ENCODE results near the gene DAB2IP.
"Not testable (repeated sequence)": the region's sequence is repeated elsewhere in the genome, so short reads cannot be mapped to it uniquely, and the experiment has no call there.

The DAB2IP gene

DNA sequence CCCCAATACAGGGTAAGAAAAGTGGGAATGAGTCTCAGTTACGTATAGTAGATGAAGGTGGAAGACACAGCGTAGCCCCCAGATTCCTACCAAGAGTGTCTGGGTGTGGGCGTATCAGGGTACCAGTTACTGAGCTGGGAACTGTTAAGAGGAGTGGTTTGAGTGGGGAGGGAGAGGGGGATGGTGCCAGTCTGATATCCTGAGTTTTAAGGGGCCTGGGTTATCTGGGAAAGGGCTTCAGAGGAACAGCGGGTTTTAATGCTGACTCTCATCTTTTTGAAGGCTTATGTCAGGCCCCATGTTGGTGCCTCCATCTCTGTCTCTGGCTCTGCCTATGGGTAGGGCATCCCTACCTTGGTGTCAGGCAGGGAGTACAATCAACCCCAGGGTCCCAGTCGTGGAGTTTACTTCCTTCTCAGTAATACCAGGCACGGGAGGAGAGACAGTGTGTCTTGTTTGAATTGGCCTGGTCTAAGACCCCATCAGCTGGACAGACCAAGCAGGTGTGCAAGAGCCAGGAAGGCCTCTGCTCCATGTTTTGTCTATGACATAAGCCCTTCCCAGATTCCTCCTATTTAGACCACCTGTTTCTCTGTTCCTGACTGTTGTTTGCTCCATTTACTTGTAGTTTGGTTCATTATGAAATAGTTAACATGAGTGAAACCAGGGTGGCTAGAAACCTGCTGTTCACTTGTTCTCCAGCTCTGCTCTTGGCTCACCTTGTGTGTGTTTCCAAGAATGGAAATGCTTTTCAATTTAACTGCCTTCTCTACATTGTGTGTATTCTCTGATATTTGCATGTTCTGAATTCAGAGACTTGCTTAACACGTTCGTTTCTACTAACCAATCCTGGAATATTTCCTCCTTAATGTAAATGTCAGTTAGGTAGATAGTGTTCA lies 125.6 kb downstream of the DAB2IP start:
- no peak for DNase-seq (ENCODE audit: low read depth, low spot score)

DNA sequence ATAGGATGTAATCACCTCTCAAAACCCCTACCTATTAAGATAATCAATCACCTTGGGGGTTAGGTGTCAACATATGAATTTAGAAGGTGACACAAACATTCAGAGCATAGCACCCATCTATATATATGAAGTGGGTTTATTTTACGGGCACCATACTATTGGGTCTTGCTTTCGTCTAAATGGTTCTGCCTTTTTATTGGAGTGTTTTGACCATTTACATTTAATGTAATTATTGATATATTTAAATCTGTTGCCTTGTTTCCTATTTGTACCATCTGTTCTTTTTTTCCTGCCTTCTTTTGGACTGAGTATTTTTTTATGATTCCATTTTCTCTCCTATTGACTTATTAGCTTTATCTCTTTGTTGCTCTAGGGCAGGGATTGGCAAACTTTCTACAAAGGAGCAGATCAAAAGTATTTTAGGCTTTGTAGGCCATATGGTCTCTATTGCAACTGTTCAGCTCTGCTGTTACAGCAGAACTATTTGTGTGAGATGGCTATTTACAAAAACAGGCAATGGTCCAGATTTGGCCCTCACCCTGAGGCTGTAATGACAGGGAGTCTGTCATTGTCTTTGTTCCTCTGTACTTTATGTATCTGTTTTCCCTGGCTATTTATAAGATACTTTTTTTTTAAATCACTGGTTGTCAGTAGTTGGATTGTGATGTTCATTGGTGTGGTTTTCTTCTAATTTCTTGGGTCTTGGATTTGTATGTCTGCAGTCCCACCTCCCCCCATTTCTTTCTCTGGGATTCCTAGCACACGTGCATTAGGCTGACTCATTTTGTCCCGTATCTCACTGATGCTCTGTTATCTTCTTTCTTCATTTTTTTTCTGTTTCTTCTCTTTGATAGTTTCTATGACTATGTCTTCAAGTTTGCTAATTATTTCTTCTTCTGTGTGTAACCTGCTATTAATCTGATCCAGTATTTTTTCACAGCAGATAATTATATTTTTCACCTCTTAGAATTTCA lies 127.1 kb downstream of the DAB2IP start:
- no peak for DNase-seq (ENCODE audit: low read depth, low spot score)

DNA sequence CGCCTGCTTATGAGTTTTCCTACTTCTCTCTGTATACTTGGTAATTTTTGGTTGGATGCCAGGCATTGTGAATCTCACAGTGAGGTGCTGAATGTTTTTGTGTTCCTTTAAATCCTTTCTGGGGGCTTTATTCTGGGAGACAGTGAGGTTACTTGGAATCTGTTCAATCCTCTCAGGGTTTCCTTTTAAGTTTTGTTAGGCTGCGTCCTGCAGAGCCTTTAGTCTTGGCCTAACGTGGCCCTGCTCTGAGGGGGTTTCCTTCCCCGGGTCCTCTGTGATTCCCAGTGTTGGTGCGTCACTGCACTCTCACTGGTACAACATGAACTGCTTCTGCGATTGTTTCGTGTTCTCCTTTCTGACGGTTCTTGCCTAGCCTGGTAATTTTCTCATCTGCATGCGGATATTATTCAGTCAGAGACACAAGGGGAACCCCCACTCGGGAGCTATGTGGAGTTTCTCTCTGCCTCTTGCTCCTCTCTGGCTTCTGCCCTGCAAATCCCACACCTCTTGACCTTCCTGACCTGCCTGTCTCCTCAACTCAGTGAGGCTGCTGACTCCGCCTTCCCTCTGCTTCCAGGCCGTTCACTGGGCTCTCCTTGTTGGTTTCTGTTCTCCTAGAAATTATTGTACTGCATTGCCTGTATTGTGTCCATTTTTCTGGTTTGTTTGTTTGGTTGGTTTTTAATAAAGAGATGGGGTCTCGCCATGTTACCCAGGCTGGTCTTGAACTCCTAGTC lies 128.1 kb downstream of the DAB2IP start:
- no peak for DNase-seq (ENCODE audit: low read depth, low spot score)

DNA sequence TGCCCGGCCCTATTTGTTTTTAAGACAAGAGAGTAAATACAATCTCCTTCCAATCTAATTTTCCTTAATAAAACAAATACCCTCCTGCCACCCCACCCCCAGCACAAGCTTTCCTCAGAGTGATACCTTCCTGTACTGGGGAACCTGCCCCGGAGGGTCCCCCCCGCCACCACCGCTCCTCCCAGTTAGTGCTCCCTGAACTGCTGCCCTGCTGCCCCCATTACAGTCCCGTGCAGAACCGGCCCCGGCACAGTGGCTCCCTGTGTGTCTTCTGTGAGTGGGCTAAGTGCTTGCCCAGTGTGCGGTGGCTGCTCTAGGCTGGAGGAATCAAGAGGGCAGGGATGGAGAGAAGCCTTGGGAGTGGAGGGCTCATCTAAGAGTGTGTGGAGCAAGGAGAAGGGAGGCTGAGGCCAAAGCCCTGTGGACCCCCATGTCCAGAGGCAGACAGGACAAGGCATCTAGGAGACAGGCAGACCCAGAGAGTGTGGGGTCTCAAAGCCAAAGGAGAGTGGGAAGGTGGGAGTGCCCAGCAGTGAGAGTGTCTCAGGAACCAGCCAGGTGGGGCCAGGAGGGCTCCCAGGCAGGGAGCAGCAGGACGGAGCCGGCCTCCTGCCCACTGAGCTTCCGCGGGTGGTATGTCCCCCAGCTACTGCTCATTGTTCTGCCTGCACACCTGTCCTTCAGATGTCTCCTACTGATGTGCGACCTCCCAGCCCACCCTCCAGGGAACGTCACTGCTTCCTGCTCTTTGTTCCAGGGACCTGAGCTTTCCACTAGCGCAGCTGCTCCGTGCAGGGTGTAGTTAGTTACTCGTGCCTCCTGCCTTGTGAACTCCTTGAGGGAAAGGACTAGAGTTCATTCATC lies 129.0 kb downstream of the DAB2IP start:
- no peak for DNase-seq (ENCODE audit: low read depth, low spot score)

DNA sequence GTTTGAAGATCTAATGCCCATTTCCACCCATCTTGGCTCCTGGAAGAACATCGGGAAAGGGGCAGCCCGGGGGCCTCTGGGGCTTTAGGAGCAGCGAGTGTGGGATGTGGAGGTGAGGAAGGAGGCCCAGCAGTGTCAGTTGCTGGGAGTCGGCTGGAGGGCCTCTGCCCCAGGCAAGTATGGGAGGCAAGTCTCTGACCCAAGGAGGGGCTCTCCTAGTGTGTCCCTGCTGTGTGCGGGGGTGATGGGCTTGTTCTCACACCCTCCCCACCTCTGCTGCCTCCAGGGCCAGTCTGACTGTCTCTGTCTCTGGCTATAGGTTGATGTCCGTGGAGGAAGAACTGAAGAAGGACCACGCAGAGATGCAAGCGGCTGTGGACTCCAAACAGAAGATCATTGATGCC lies 129.7 kb downstream of the DAB2IP start:
- no peak for DNase-seq (ENCODE audit: low read depth, low spot score)

DNA sequence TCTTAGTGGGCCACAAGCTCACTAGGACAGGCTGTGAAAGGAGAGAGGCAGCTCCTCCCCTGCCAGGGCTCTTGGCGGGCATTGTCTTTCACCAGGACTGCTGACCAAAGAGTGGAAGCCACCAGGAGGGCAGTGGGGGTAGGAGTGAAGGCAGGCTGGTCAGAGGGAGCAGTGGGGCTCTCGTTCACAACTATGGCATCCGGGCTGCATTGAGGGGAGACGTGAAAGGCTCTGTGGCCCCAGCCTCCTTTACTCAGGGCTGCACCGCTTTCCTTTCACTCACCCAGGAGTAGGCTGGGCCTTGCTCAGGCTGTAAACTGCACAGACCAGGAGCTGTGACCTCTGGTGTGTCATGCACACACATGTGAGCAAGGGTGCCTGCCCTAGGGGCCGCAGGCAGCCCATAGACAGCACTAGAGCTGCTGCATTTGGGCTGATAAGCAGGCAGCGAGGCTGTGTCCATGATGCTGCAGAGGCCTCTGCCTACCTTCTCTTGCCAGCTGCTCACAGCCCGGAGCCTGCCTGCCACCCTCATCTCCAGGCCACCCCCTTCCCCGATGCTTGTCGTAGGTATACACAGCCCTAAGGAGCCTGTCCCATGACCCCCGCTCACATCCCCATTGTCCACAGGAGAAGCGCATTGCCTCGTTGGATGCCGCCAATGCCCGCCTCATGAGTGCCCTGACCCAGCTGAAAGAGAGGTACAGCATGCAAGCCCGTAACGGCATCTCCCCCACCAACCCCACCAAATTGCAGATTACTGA lies 130.4 kb downstream of the DAB2IP start:
- DNase-seq (ENCODE audit: low read depth, low spot score) = no peak

DNA sequence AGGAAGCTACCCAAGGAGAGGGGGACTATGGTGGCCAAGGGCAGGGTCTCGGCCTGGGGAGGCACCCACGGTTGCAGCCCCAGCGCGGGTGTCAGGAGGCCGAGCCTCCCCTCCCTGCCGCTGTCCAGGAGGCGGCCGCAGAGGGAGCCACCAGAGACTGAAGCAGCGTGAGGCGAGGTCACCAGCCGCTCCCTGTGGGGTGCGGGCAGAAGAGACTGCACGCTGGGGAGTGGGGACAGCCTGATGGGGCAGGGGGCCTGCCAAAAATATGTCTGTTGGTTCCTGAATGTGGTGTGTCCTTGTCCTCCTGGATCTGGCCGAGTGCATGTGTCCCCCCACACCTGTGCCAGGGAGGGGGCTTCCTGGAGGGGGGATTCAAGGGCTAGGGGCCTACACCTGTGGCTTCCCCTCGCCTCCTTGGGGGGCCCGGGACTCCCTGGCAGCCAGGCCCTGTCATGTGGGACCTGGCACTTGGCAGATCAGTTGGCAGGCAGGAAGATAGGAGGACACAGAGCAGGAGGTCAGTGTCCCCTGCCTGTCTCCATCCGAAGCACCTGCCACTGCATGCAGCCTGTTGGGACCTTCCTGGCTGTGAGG lies 131.2 kb downstream of the DAB2IP start:
- DNase-seq (ENCODE audit: low read depth, low spot score) = no peak

DNA sequence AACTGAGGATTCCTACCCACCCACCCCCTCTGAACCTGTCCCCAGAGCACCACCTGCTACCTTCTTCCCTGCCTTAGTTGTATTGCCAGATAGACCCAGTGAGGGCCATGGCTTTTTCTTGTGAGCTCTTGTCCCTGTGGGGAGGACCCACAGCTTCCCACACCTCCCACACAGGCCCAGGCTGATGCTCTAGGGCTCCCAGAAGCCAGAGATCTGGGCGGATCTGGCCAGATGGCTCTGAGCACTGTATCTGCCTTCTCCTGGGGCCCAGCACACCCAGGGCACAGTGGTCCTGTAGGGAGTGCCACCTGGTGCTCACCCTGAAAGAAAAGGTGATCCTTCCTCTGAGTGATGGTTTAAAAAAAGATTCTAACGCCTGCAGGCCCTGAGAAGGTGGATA lies 131.7 kb downstream of the DAB2IP start:
- DNase-seq (ENCODE audit: low read depth, low spot score) = no peak

DNA sequence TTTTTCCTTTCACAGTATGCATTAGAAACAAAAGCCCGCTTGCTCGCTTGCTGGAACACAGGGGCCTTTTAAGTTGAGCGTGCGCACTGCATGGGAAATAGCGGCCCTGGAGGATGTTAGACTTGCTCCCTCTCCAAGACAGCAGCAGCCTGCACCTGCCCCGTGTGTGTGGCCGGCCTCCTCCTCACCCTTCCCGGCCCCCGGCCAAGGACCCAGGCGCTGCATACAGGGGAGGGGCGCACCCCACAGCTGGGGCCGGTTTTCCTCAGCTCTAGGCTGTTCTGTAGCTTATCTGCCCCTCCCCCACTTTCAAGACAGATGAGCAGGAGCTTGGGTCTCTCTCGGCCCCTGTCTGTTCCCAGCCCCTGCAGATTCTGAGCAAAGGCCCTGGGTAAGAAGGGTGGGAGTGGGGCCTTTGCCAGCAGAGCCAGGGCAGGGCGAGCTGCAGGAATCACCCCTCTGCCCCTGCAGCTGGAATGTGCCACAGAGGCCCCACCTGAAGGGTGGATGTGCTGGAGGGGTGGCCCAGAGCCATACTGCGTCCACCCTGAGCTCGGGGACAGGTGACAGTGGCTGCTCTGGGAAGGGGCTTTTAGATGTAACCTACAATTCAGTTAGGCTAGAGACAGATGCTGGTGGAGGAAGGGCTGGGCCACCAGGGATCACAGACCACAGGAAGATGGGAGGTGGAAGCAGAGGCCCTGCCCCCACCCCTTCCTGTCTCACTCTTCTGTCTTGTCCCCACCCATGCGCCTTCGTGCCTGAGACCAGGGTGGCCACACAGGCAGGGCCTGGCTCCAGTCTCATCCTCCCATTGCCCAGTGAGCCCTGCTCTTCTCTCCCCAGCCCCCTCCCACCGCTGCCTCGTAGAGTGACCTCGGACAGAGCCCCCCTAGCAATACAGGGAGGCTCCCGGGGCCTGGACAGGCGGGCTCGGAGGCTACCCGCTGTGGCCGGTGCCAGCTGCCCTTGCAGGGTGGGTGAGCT lies 132.4 kb downstream of the DAB2IP start:
- no peak for DNase-seq (ENCODE audit: low read depth, low spot score)

DNA sequence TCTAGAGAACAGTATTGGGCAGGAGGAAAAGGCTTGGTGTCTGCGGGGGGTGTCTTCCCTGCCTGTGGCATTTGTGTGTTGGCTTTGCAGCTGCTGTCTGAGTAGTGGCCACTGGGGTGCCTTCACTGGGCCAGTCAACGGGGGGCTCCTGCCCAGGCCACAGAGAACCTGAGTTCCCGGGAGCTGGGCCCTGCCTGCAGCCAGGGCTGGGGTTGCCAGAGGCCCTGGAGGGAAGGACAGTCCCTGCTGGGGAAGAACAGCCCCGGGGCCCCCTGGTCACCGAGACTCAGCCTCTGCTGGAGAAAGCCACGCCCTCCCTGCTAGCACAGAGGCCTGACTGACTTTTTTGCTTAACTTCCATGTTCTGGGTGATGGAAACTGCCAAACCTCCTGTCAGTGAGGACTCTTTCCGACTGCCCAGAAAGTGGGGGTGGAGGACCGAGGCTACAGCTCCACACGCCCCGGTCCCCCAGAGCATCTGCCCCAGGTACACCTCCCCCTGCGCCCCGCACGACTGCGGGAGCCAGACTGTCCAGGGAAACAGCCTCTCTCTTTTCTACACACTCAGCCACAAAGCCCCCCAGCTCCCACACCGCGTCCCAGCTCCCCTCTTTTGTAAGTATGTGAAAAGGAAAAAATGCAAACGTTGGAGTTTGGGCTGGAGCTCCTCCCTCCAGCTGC lies 133.4 kb downstream of the DAB2IP start:
- no peak for DNase-seq (ENCODE audit: low read depth, low spot score)

DNA sequence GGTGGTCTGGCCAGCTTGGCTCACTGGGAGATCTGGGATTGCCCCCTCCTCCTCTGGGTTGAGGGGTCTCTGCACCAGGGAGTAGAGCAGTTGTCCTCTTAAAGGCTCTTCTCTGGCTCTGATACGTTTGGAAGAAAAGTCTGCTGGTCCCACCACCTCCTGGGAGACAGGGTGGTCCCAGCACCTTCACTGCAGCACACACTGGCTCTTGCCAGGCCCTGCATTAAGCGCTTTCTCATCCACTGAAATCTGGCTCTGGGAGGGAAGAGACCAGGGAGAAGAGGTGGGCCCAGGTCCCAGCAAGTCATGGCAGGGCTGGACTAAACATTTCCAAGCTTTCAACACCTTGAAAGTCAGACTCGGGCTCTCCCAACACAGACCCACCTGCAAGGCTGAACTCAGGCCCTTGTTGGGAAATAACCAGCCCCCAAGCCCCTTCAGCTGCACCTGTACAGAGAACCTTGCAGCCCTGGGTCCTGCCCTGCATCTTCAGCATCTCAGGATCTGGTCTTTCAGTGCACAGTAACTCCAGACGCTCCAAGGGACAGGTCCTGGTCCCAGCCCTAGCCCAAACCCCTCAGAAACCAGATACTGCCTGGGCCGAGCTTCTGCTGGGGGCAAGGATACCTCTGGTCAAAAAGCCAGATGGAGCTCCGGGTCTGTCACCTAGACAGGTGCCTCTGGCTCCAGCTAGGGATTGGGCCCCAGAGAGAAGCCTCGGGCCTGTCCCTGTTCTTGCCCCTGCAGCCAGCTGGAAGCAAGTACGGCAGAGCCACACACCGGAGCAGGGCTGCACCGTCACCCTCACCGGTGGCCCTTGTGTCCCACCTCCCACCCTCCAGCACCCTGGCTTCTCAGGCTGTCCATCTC lies 134.5 kb downstream of the DAB2IP start:
- no peak for DNase-seq (ENCODE audit: low read depth, low spot score)

DNA sequence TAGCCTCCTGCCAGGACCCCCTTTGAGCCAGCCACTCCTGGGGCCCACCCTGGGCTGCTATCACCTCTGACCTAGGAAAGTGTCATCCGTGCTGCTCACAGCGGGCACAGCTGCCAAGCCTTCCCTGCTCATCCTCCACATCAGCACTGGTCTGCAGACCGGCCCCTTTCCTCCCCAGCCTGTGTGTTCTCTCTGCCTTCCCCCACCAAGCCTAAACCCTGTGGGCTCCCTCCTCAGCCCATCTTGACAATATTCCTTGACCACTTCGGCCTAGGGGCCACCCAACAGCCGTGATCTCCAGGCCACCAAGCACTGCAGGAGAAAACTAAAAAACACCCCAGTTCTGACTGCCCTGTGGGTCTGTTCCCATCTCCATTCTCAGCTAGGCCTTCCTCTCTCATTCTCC lies 135.1 kb downstream of the DAB2IP start:
- no peak for DNase-seq (ENCODE audit: low read depth, low spot score)

DNA sequence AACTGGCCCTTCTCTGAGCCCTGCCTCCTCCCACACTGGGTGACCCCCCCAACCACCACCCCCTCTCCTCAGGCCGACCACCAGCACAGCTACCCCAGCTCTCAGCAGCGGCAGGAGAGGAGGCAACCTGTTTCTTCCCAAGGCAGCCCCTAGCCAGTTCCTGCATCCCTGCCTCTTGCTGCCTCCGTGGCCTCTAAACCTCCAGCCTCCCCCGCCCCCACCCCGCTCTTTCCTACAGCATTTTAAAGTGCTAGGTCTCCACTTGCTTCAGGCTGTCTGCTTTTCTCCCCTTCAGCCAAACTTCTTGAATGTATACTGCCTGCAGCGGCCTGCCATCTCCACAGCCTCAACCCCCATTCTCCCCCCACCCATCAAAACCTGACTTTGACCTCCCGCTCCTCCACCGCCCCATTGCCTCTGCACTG lies 135.6 kb downstream of the DAB2IP start:
- DNase-seq (ENCODE audit: low read depth, low spot score) = no peak

DNA sequence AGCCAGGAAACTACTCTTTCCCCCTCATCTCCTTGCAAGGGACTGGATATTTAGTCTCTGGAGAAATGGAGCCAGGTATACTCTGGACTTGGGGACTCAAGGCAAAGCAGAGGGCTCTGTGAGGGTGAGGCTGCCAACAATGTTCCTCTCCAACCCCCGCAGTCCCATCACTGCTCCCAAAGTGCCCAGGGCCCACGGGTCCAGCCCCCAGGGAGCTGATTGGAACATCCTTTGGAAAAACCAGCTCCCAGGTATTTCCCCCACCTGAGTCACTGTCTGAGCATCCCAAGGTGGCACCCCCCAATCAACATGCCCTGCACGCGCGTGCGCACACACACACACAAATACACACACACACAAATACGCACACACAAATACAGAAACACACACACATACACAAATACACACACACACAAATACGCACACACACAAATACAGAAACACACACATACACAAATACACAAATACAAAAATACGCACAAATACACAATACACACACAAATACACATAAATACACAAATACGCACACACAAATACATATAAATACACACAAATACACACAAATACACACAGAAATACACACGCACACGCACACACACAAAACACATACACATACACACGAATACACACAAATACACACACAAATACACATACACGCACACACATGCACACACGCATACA lies 137.4 kb downstream of the DAB2IP start:
- no peak for DNase-seq (ENCODE audit: low read depth, low spot score)

DNA sequence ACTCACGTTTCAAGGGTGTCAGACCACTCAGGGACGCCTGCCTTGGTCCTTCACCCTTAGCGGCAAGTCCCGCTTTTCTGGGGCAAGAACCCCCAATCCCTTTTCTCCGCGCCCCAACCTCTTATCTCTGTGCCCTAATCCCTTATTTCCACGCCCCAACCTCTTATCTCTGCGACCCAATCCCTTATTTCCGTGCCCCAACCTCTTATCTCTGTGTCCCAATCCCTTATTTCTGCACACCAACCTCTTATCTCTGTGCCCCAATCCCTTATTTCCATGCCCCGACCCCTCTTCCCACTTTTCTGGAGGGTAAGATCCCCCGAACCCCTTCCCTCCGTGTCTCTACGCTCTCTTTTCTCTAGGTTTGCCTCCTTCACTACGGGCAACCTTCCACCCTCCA lies 139.4 kb downstream of the DAB2IP start:
- DNase-seq (ENCODE audit: low read depth, low spot score) = no peak

DNA sequence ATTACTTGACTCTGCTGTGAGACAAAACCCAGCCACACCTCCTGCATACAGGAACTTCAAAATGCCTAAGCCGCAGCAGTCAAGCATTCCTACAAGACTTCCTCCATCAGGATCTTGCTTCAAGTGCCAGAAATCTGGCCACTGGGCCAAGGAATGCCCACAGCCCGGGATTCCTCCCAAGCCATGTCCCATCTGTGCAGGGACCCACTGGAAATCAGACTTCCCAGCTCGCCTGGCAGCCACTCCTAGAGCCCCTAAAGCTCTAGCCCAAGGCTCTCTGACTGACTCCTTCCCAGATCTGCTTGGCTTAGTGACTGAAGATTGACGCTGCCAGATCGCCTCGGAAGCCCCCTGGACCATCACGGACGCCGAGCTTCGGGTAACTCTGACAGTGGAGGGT lies 141.0 kb downstream of the DAB2IP start:
- DNase-seq (ENCODE audit: low read depth, low spot score) = not testable (repeated sequence)
